ENCODE measurements around the gene CKS1B. TPM values are rescaled to one million over a fixed set of nuclear protein-coding genes. Genes with fewer than 3 reads are reported as not detected.

CKS1B gene
- total and polyA plus RNA-seq, 9 of the 15 experiments (the other 6 are each of a cell fraction or from before 2014, with no cell fraction given), result 215 to 1,103 (median 460) TPM

DNA sequence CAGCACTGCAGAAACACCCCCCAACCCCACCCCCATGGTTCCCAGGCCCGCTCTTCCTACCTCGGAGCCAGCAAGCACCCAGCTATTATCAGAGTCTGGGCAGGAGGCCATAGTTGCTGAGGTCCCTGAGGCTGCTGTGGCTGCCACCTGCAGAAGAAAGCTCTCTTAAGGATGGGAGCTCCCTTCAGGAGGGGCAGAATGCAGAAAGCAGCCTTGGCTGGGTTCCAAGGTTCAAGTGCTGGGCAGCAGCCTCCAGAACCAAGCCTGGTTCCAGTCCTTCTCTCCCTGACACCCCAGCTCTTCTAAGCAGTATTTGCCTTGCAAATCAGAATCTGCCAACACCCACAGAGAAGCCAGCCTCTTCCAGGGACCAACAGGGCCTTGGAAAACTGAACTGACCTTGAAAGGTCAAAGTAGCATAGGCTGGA lies 20.9 kb upstream of the CKS1B start:
- Histone ChIP-seq H3K4me2 (ENCODE audit: insufficient read depth, low read length) (no peak overlapping the region), H2AFZ (ENCODE audit: low read depth, low read length) (no peak overlapping the region), H3K79me2 (ENCODE audit: control insufficient read depth, insufficient read depth, low read length) (no peaks in the 10 kb centered on the region), H3K27me3 (ENCODE audit: control insufficient read depth in 2 of 2, insufficient read depth in 2 of 2, low read length in 2 of 2) (no peaks in the 10 kb centered on the region), H3K36me3 (ENCODE audit: control insufficient read depth, insufficient read depth, low read length) (peaks cover 10% of the 10 kb centered on the region; the same call in 2 of the 3 replicates), H3K9ac (ENCODE audit: insufficient read depth in 1 of 2, low read depth in 2 of 2, low read length in 2 of 2) (peak overlapping the region in 1 of 2 experiments; percentile 54; a peak in 2 of 4 replicates), H3K9me1 (ENCODE audit: control insufficient read depth, insufficient read depth, low read length) (no peaks in the 10 kb centered on the region), H3K9me3 (replicated peaks; ENCODE audit: control insufficient read depth, insufficient read depth, low read depth, low read length) (no peaks in the 10 kb centered on the region), H3K4me3 (no peak overlapping the region), H3K27ac (ENCODE audit: extremely low read depth, low read depth, low read length) (no peak overlapping the region), H3K4me1 (replicated peaks in 1 of 2; ENCODE audit: control insufficient read depth in 2 of 2, insufficient read depth in 2 of 2, low read length in 2 of 2) (peaks cover 31 to 37% of the 10 kb centered on the region in 2 experiments), H4K20me1 (replicated peaks; ENCODE audit: control insufficient read depth, insufficient read depth, low read length) (no peaks in the 10 kb centered on the region)
- TF ChIP-seq ZNF785 (CRISPR knock-in tag; IDR thresholded peaks at IDR 0.05) (no peak), HNRNPL (IDR thresholded peaks at IDR 0.05; ENCODE audit: low read depth, low read length) (no peak), NFIC (IDR thresholded peaks at IDR 0.05) (peak; percentile 59), ZFX (CRISPR knock-in tag; IDR thresholded peaks at IDR 0.05) (no peak), ESRRA (IDR thresholded peaks at IDR 0.05; ENCODE audit: borderline replicate concordance, low read depth) (0 out of 2 replicates have a peak, but pooled peaks have one; percentile 22)
- WGBS (ENCODE audit: insufficient coverage, low coverage, missing lambda C conversion rate), result 20% methylated on average over 1 of the region's 2 CpGs
- DNase-seq (ENCODE audit: extremely low read depth in 1 of 4, low spot score in 3 of 4), result no peak
- ChIA-PET POLR2A (interaction anchor here (0.6 to 4.8 kb wide), 3 partner anchors 11 to 40 kb away, joined by 3 to 20 read pairs (median 3); partner anchors contain the start of gene SHC1), CTCF (ENCODE audit: low intra/inter-chr PET ratio) (no interaction called here)
- in situ Hi-C loops (cut with MboI), result no loop called here
- FAIRE-seq, result no peak
- BruUV-seq (replicated peaks), result no TSS peak
- intact Hi-C loops (cut with micrococcal nuclease), result loop anchor here (2.0 kb wide), 1 partner anchor 41 kb away; no protein-coding TSS in a partner anchor
- ATAC-seq, result no peak

DNA sequence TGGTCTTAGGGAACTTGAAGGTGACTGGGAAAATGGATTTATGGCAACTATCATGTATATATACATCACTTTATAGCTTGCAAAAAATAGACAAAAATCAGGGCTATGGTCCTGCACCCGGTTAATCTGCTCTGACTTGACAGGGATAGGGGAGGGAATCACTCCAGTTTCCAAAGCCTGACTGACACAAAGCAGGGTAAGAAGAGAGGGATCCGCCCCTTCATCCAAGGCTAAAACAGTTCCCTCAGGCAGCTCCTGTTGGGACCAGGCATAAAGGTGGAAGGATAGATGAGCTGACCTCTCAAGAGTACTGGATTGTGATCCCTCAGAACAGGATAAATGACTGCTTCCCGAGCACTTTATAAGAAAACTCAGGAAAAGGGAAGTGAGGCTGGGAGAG lies 19.9 kb upstream of the CKS1B start:
- peaks cover 31 to 47% of the 10 kb centered on the region in 2 experiments for H3K4me1 ChIP-seq (replicated peaks in 1 of 2; ENCODE audit: control insufficient read depth in 2 of 2, insufficient read depth in 2 of 2, low read length in 2 of 2)
- H3K9ac ChIP-seq (ENCODE audit: insufficient read depth in 1 of 2, low read depth in 2 of 2, low read length in 2 of 2), result no peak overlapping the region
- H2AFZ ChIP-seq (ENCODE audit: low read depth, low read length), result no peak overlapping the region
- POLR2A ChIA-PET, result interaction anchor here (0.8 to 4.8 kb wide), 7 partner anchors 8 to 62 kb away, joined by 3 to 20 read pairs (median 5); partner anchors contain the start of genes PMVK and SHC1
- in situ Hi-C loops (cut with MboI), result no loop called here
- FAIRE-seq, result no peak
- no peak for DNase-seq (ENCODE audit: extremely low read depth in 1 of 4, low spot score in 3 of 4)
- H3K36me3 ChIP-seq (ENCODE audit: control insufficient read depth, insufficient read depth, low read length), result peaks cover 20% of the 10 kb centered on the region; the same call in 2 of the 3 replicates
- intact Hi-C loops (cut with micrococcal nuclease), result loop anchor here (2.0 kb wide), 1 partner anchor 40 kb away; no protein-coding TSS in a partner anchor
- WGBS (ENCODE audit: insufficient coverage, low coverage, missing lambda C conversion rate), result 37% methylated on average over 3 of the region's 3 CpGs
- CTCF ChIA-PET (ENCODE audit: low intra/inter-chr PET ratio), result interaction anchor here (2.4 kb wide), 1 partner anchor 63 kb away, joined by 11 read pairs; no protein-coding TSS in a partner anchor
- no peaks in the 10 kb centered on the region for H3K9me1 ChIP-seq (ENCODE audit: control insufficient read depth, insufficient read depth, low read length)
- H3K79me2 ChIP-seq (ENCODE audit: control insufficient read depth, insufficient read depth, low read length), result peaks cover 7% of the 10 kb centered on the region
- H3K9me3 ChIP-seq (replicated peaks; ENCODE audit: control insufficient read depth, insufficient read depth, low read depth, low read length), result no peaks in the 10 kb centered on the region
- H3K27ac ChIP-seq (ENCODE audit: extremely low read depth, low read depth, low read length), result no peak overlapping the region; the same call in 2 of the 3 replicates
- peak overlapping the region; percentile 90 for H3K4me2 ChIP-seq (ENCODE audit: insufficient read depth, low read length)
- no peaks in the 10 kb centered on the region for H4K20me1 ChIP-seq (replicated peaks; ENCODE audit: control insufficient read depth, insufficient read depth, low read length)
- ATAC-seq, result no peak
- no TSS peak for BruUV-seq (replicated peaks)
- H3K4me3 ChIP-seq, result no peak overlapping the region
- H3K27me3 ChIP-seq (ENCODE audit: control insufficient read depth in 2 of 2, insufficient read depth in 2 of 2, low read length in 2 of 2), result no peaks in the 10 kb centered on the region
- TF ChIP-seq SNAPC5 (CRISPR knock-in tag; IDR thresholded peaks at IDR 0.05), result no peak
- 0 out of 2 replicates have a peak, but pooled peaks have one; percentile 21 for TF ChIP-seq SPI1 (IDR thresholded peaks at IDR 0.05; ENCODE audit: borderline replicate concordance, low read depth, low read length)
- TF ChIP-seq ZSCAN29 (IDR thresholded peaks at IDR 0.05), result no peak
- TF ChIP-seq ETV5 (CRISPR knock-in tag; IDR thresholded peaks at IDR 0.05; ENCODE audit: low read depth), result 0 out of 2 replicates have a peak, but pooled peaks have one; percentile 11
- TF ChIP-seq AFF4 (CRISPR knock-in tag; IDR thresholded peaks at IDR 0.05), result no peak
- TF ChIP-seq ZBTB9 (CRISPR knock-in tag; IDR thresholded peaks at IDR 0.05), result no peak
